HG03108 (cell line): ENCODE measurements around the gene WDR49.
"Not testable (repeated sequence)": the region's sequence is repeated elsewhere in the genome, so short reads cannot be mapped to it uniquely, and the experiment has no call there.

Source experiments
- ATAC-seq: cut with Tn5 transposase; IDR thresholded peaks from one replicate; pipeline ENCODE4 v1.9.1; 2021; ENCODE audit warnings: moderate library complexity; ENCODE audit not compliant: unreplicated experiment

Gene WDR49

GRCh38 chr3:167615030-167615429 is 38.7 kb downstream of the WDR49 start:
- no peak for ATAC-seq

- ATAC-seq, result not testable (repeated sequence)
These were observed 39.5 kb downstream of the WDR49 start for GRCh38 chr3:167614196-167614595.

GRCh38 chr3:167611718-167612117 is 42.0 kb downstream of the WDR49 start:
- ATAC-seq, result no peak

- no peak for ATAC-seq
These were observed 44.6 kb downstream of the WDR49 start for GRCh38 chr3:167609156-167609555.

GRCh38 chr3:167606836-167607235 is 46.9 kb downstream of the WDR49 start:
- ATAC-seq, result no peak

- ATAC-seq, result no peak
These were observed 47.9 kb downstream of the WDR49 start for GRCh38 chr3:167605871-167606270.

GRCh38 chr3:167602041-167602440 is 51.7 kb downstream of the WDR49 start:
- no peak for ATAC-seq

GRCh38 chr3:167587651-167588050 is 66.1 kb downstream of the WDR49 start:
- ATAC-seq, result no peak

GRCh38 chr3:167575000-167575600 is 78.6 kb downstream of the WDR49 start:
- ATAC-seq, result no peak

- no peak for ATAC-seq
These were observed 80.8 kb downstream of the WDR49 start for GRCh38 chr3:167572991-167573390.

- ATAC-seq, result no peak
These were observed 85.1 kb downstream of the WDR49 start for GRCh38 chr3:167568634-167569033.

- no peak for ATAC-seq
These were observed 88.3 kb downstream of the WDR49 start for GRCh38 chr3:167565489-167565888.

- ATAC-seq, result no peak
These were observed 89.1 kb downstream of the WDR49 start for GRCh38 chr3:167564612-167565011.

GRCh38 chr3:167559924-167560323 is 93.8 kb downstream of the WDR49 start:
- ATAC-seq, result no peak

- no peak for ATAC-seq
These were observed 98.8 kb downstream of the WDR49 start for GRCh38 chr3:167554898-167555297.

- ATAC-seq, result no peak
These were observed 115.7 kb downstream of the WDR49 start for GRCh38 chr3:167538081-167538480.

- no peak for ATAC-seq
These were observed 132.8 kb downstream of the WDR49 start for GRCh38 chr3:167521006-167521355.

- ATAC-seq, result no peak
These were observed 133.3 kb downstream of the WDR49 start for GRCh38 chr3:167520266-167521005.

GRCh38 chr3:167507954-167508353 is 145.8 kb downstream of the WDR49 start:
- no peak for ATAC-seq

- ATAC-seq, result no peak
These were observed 151.3 kb downstream of the WDR49 start for GRCh38 chr3:167502401-167502800.

GRCh38 chr3:167501941-167502340 is 151.8 kb downstream of the WDR49 start:
- no peak for ATAC-seq

- no peak for ATAC-seq
These were observed 155.8 kb downstream of the WDR49 start for GRCh38 chr3:167497903-167498302.

- ATAC-seq, result no peak
These were observed 160.5 kb downstream of the WDR49 start for GRCh38 chr3:167493244-167493643.
